PC-9 (cell line): ENCODE results near the gene OR2A5. TPM values are rescaled to one million over a fixed set of nuclear protein-coding genes. Genes with fewer than 3 reads are reported as not detected.

Experiments
- BruUV-seq: library from RNA; stranded (reverse); fragments of 400-500 nt; replicated peaks from 2 replicates; lab custom pipeline; 2021; lab: Mats Ljungman, UMichigan
- CTCF ChIA-PET: fragments of 300-600 bp; sonication (Branson Sonifier 250); formaldehyde crosslinking; loops from one replicate; lab custom pipeline; 2022; ENCODE audit warnings: antibody characterized with exemption; lab: Charles Lee
- POLR2A ChIA-PET: fragments of 300-600 bp; sonication (Branson Sonifier 250); formaldehyde crosslinking; loops from one replicate; lab custom pipeline; 2022; ENCODE audit warnings: antibody characterized with exemption; ENCODE audit not compliant: unreplicated experiment; lab: Charles Lee
- DNase-seq, 2 experiments: peaks; one replicate each; pipeline versions ENCODE4 v3.0.0 to v3.0.0-alpha.2; 2015 to 2022; ENCODE audit warnings: mixed read lengths in 1 of 2
- H2AFZ ChIP-seq: fragments of 200-600 bp; sonication (generic); 2 replicates; pipeline ENCODE4 v1.8.1; 2017; ENCODE audit warnings: antibody characterized with exemption
- H3F3A ChIP-seq: fragments of 200-600 bp; sonication (generic); 2 replicates; pipeline ENCODE4 v1.8.1; 2017; ENCODE audit warnings: antibody characterized with exemption, mild to moderate bottlenecking, low read depth; ENCODE audit not compliant: insufficient read depth
- H3K27ac ChIP-seq: fragments of 200-600 bp; sonication (generic); 2 replicates; pipeline ENCODE4 v1.6.1; 2016; ENCODE audit warnings: mixed run types
- H3K27me3 ChIP-seq: fragments of 200-600 bp; sonication (generic); 2 replicates; pipeline ENCODE4 v1.6.1; 2016; ENCODE audit warnings: low read depth, mixed run types; ENCODE audit not compliant: insufficient read depth
- H3K36me3 ChIP-seq: fragments of 200-600 bp; sonication (generic); 2 replicates; pipeline ENCODE4 v1.6.1; 2016; ENCODE audit warnings: low read depth, mixed run types
- H3K4me1 ChIP-seq: fragments of 200-600 bp; sonication (generic); replicated peaks from 2 replicates; pipeline ENCODE4 v1.6.1; 2016; ENCODE audit warnings: mixed run types; ENCODE audit not compliant: insufficient read depth
- H3K4me2 ChIP-seq: fragments of 200-600 bp; sonication (generic); 2 replicates; pipeline ENCODE4 v1.6.1; 2017; ENCODE audit warnings: mixed run types
- H3K4me3 ChIP-seq: fragments of 200-600 bp; sonication (generic); 2 replicates; pipeline ENCODE4 v1.6.1; 2016; ENCODE audit warnings: mixed run types
- H3K79me2 ChIP-seq: fragments of 200-600 bp; sonication (generic); 2 replicates; pipeline ENCODE4 v1.6.1; 2017; ENCODE audit warnings: low read depth, mixed run types
- H3K9me2 ChIP-seq: fragments of 200-600 bp; sonication (generic); 2 replicates; pipeline ENCODE4 v1.8.1; 2017; ENCODE audit warnings: mild to moderate bottlenecking; ENCODE audit not compliant: insufficient read depth
- H3K9me3 ChIP-seq: fragments of 200-600 bp; sonication (generic); 2 replicates; pipeline ENCODE4 v1.8.1; 2016; ENCODE audit warnings: low read depth; ENCODE audit not compliant: insufficient read depth
- H4K20me1 ChIP-seq: fragments of 200-600 bp; sonication (generic); 2 replicates; pipeline ENCODE4 v1.8.1; 2017; ENCODE audit not compliant: insufficient read depth
- EZH2 ChIP-seq: fragments of 200-600 bp; sonication (generic); IDR thresholded peaks from 2 replicates; pipeline ENCODE4 v1.8.0; 2017; ENCODE audit warnings: antibody characterized with exemption, low read depth
- intact Hi-C: fragments of 100-400 bp; cut with micrococcal nuclease; formaldehyde crosslinking; loops from one replicate; pipeline ENCODE4 v1.10.0; 2022; ENCODE audit not compliant: unreplicated experiment
- total RNA-seq: library from RNA; stranded (reverse); gene quantifications from 2 replicates; pipeline ENCODE4 v1.2.3, GENCODE V29; 2021
- TF ChIP-seq, protein P1 (sequence below): fragments of 200-600 bp; sonication (generic); conservative IDR thresholded peaks from 2 replicates; pipeline ENCODE4 v1.6.1; 2017; ENCODE audit warnings: mixed run types, antibody characterized with exemption, mild to moderate bottlenecking, moderate library complexity

The OR2A5 gene
- total RNA-seq, 1 experiment from 2014 or later = not detected

DNA sequence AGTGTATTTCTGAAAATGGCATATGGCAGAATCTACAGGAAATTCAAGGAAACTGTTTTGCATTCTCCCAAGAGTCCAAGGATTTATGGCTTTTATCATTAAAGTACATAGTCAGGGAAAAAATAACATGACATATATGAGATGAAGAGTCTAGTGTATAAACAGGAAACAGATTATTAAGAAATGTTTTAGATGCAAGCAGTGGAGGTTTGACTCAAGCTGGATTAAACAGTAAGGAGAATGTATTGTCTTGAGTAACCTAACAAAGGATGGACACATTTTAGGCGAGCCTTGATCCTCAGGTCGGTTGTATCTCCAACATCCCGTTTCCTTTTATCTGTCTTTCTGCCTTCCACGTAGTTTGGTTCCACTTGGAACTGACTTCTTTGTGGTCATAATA is 30.7 kb upstream of the OR2A5 start:
- Histone ChIP-seq H2AFZ (no peak overlapping the region), H3F3A (no peaks in the 10 kb centered on the region), H3K27ac (no peak overlapping the region), H3K4me1 (no peaks in the 10 kb centered on the region), H3K27me3 (no peaks in the 10 kb centered on the region), H3K4me2 (no peak overlapping the region), H3K9me3 (no peaks in the 10 kb centered on the region; the same call in 1 of the 2 replicates), H4K20me1 (no peaks in the 10 kb centered on the region), H3K79me2 (no peaks in the 10 kb centered on the region), H3K36me3 (no peaks in the 10 kb centered on the region), H3K4me3 (no peak overlapping the region), H3K9me2 (no peaks in the 10 kb centered on the region; the same call in 1 of the 2 replicates)
- CTCF ChIA-PET = interaction anchor here (0.5 kb wide), 1 partner anchor 133 kb away, joined by 3 read pairs; no protein-coding TSS in a partner anchor
- POLR2A ChIA-PET = no interaction called here
- no peak for DNase-seq
- no TSS peak for BruUV-seq
- intact Hi-C loops = no loop called here
- TF ChIP-seq, protein P1, sequence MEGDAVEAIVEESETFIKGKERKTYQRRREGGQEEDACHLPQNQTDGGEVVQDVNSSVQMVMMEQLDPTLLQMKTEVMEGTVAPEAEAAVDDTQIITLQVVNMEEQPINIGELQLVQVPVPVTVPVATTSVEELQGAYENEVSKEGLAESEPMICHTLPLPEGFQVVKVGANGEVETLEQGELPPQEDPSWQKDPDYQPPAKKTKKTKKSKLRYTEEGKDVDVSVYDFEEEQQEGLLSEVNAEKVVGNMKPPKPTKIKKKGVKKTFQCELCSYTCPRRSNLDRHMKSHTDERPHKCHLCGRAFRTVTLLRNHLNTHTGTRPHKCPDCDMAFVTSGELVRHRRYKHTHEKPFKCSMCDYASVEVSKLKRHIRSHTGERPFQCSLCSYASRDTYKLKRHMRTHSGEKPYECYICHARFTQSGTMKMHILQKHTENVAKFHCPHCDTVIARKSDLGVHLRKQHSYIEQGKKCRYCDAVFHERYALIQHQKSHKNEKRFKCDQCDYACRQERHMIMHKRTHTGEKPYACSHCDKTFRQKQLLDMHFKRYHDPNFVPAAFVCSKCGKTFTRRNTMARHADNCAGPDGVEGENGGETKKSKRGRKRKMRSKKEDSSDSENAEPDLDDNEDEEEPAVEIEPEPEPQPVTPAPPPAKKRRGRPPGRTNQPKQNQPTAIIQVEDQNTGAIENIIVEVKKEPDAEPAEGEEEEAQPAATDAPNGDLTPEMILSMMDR = no peak
- TF ChIP-seq EZH2 = no peak

DNA sequence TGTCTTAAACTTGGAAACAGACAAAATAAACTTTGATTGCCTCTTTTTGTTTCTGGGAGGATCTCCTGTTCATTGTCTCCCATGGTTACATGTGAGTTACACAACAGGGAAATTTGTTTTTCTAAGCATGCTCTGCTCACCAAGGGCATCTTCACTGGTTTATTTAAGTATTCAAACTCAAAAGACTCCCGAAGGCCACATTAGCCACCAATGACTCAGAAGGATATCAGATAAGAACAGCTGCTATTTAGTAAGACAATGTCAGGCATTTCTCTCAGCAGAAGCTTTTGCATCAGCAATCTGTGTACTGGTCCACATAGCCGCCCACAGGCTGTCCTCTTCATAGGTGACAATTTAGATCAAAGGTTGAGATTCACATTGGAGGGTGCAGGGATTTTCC is 29.3 kb upstream of the OR2A5 start:
- ChIA-PET POLR2A (no interaction called here), CTCF (no interaction called here)
- TF ChIP-seq, protein P1 = no peak
- TF ChIP-seq EZH2 = no peak
- Histone ChIP-seq H3K27me3 (no peaks in the 10 kb centered on the region), H3K79me2 (no peaks in the 10 kb centered on the region), H3K4me3 (no peak overlapping the region), H3K4me2 (no peak overlapping the region), H4K20me1 (no peaks in the 10 kb centered on the region), H3F3A (no peaks in the 10 kb centered on the region), H3K9me2 (no peaks in the 10 kb centered on the region; the same call in 1 of the 2 replicates), H3K9me3 (no peaks in the 10 kb centered on the region), H3K27ac (no peak overlapping the region), H2AFZ (no peak overlapping the region), H3K4me1 (no peaks in the 10 kb centered on the region), H3K36me3 (no peaks in the 10 kb centered on the region)
- BruUV-seq = no TSS peak
- intact Hi-C loops = no loop called here
- peak; percentile 12 to 66 for DNase-seq

DNA sequence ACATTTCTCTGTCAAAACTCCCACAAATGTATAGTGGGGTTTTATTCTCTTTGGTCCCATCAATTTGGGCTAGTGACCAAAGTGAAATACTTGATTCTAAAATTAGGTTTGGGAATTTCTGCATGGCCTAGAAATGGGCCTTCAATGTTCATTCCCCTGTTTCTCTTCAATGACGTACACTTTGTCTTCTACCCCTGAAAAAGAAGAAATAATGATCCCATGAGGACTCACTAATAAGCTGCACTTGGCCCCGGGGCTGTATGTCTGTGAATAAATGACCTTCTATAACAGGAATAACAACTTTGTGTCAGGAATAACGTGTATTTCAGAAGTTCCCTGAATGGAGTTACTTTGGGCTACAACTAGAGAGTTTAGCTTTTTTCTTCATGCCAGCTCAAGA is 28.4 kb upstream of the OR2A5 start:
- Histone ChIP-seq H3K9me3 (no peaks in the 10 kb centered on the region), H3K79me2 (no peaks in the 10 kb centered on the region), H3K4me3 (no peak overlapping the region), H3K9me2 (no peaks in the 10 kb centered on the region; the same call in 1 of the 2 replicates), H3F3A (no peaks in the 10 kb centered on the region), H4K20me1 (no peaks in the 10 kb centered on the region), H3K27me3 (no peaks in the 10 kb centered on the region), H2AFZ (no peak overlapping the region), H3K36me3 (no peaks in the 10 kb centered on the region), H3K4me1 (no peaks in the 10 kb centered on the region), H3K27ac (no peak overlapping the region), H3K4me2 (no peak overlapping the region)
- BruUV-seq = no TSS peak
- TF ChIP-seq, protein P1 = no peak
- no peak for TF ChIP-seq EZH2
- CTCF ChIA-PET = interaction anchor here (0.5 kb wide), 1 partner anchor 983 kb away, joined by 5 read pairs; no protein-coding TSS in a partner anchor
- DNase-seq = no peak
- intact Hi-C loops = no loop called here
- POLR2A ChIA-PET = no interaction called here
